Cardiac muscle cell (in vitro differentiated cells and primary cell): Measurements from ENCODE around the gene SOX13. TPM values are rescaled to one million over a fixed set of nuclear protein-coding genes. Genes with fewer than 3 reads are reported as not detected.
A peak's percentile ranks its signal among the peaks of the same experiment; 100 is the strongest.
"Not testable (repeated sequence)": the region's sequence is repeated elsewhere in the genome, so short reads cannot be mapped to it uniquely, and the experiment has no call there.

Source experiments
- DNase-seq, 2 donors: peaks; one replicate each; pipeline versions ENCODE4 v3.0.0 to v3.0.0-alpha.2; 2010 to 2017; ENCODE audit warnings: low read depth in 1 of 2, low spot score in 1 of 2
- H3K27ac ChIP-seq: fragments of 200-600 bp; sonication (generic); 2 replicates; pipeline ENCODE4 v1.5.1; 2016
- H3K27me3 ChIP-seq: fragments of 200-600 bp; sonication (generic); 2 replicates; pipeline ENCODE4 v1.6.0; 2016; ENCODE audit warnings: control low read depth
- H3K36me3 ChIP-seq: fragments of 200-600 bp; sonication (generic); 2 replicates; pipeline ENCODE4 v1.5.1; 2016; ENCODE audit warnings: control low read depth
- H3K4me1 ChIP-seq: fragments of 200-600 bp; sonication (generic); 2 replicates; pipeline ENCODE4 v1.8.1; 2017; ENCODE audit warnings: low read depth, mild to moderate bottlenecking, mixed run types
- H3K4me3 ChIP-seq: fragments of 200-600 bp; sonication (generic); 2 replicates; pipeline ENCODE4 v1.5.1; 2016; ENCODE audit warnings: mild to moderate bottlenecking
- H3K9me3 ChIP-seq: fragments of 200-600 bp; sonication (generic); 2 replicates; pipeline ENCODE4 v1.5.1; 2017; ENCODE audit warnings: low read depth, mild to moderate bottlenecking, control low read depth
- polyA plus RNA-seq: library from polyadenylated mRNA; unstranded; fragments of >200 nt; fragmentation: Nextera tagmentation; extraction: Ambion mirVana; gene quantifications from 2 replicates; pipeline ENCODE4 v1.2.1, GENCODE V29; 2016
- total RNA-seq: library from RNA; depleted of rRNA; stranded (reverse); fragments of >200 nt; gene quantifications from 2 replicates; pipeline ENCODE4 v1.2.3, GENCODE V29; 2016
- TF ChIP-seq, protein P1 (sequence below): IDR thresholded peaks from 2 replicates; pipeline ENCODE4 v1.5.1; 2012; ENCODE audit warnings: low read depth, mild to moderate bottlenecking, low read length

SOX13 gene
- total and polyA plus RNA-seq, 2 experiments from 2014 or later, result 34.8 to 39.7 TPM

DNA sequence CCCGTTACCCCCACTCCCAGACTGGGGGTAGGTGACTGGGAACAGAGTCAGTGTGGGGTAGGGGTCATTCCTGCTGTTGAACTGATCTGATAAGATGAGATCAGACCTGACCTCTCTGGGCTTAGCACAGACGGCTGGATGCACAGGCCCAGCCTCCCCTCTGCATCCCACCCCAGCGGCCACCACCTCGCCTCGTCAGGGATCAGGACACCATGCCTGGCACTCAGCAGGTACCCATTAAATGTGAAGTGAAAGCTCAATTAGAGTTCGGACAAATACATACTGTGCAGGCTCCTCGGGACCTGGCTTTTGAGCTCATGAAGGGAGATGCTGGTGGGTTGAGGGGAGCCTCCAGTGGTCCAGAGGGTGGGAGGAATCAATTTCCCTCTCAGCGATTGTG lies 15.7 kb downstream of the SOX13 start:
- Histone ChIP-seq H3K4me1 (peaks cover 8% of the 10 kb centered on the region), H3K27me3 (no peaks in the 10 kb centered on the region), H3K27ac (no peak overlapping the region), H3K36me3 (no peaks in the 10 kb centered on the region), H3K9me3 (no peaks in the 10 kb centered on the region), H3K4me3 (no peak overlapping the region)
- DNase-seq, result no peak
- TF ChIP-seq, protein P1, sequence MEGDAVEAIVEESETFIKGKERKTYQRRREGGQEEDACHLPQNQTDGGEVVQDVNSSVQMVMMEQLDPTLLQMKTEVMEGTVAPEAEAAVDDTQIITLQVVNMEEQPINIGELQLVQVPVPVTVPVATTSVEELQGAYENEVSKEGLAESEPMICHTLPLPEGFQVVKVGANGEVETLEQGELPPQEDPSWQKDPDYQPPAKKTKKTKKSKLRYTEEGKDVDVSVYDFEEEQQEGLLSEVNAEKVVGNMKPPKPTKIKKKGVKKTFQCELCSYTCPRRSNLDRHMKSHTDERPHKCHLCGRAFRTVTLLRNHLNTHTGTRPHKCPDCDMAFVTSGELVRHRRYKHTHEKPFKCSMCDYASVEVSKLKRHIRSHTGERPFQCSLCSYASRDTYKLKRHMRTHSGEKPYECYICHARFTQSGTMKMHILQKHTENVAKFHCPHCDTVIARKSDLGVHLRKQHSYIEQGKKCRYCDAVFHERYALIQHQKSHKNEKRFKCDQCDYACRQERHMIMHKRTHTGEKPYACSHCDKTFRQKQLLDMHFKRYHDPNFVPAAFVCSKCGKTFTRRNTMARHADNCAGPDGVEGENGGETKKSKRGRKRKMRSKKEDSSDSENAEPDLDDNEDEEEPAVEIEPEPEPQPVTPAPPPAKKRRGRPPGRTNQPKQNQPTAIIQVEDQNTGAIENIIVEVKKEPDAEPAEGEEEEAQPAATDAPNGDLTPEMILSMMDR, result no peak

DNA sequence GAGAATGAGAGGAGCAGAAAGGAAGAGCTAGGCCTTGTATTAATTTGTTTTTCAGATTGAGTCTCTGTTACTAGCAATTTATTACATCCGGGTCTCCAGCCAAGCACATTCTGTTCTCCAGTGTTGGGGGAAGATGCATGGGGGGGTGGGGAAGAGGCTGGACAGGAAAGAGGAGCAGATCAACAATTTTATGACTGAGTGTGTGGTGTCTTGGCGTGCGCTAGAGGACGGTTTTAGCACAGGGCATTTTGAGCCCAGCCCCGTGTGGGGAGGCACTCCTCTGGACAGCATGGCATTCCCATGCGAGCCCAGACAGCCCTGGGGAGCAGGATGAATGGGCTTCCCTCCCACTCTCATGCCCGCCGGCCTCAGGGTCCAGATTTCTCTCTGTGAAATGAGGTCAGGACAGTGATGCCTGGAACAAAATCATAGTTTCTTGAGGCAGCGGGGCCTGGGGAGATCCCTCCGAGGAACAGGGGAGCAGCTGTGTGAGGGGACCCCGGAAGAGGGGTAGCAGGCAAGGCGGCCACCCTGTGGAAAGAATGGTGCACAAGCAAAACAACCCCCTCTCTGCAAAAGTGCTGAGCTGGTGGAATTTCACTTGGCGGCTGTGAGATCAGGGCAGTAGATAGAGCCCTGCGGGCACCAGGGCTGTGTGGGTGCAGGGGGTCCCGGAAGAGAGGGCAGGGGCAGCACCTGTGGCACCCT lies 16.3 kb downstream of the SOX13 start:
- TF ChIP-seq, protein P1, result no peak
- DNase-seq, result peak in 1 of 2 donors; percentile 52
- Histone ChIP-seq H3K36me3 (no peaks in the 10 kb centered on the region), H3K27ac (no peak overlapping the region), H3K9me3 (no peaks in the 10 kb centered on the region), H3K27me3 (no peaks in the 10 kb centered on the region), H3K4me3 (no peak overlapping the region), H3K4me1 (peaks cover 10% of the 10 kb centered on the region)

DNA sequence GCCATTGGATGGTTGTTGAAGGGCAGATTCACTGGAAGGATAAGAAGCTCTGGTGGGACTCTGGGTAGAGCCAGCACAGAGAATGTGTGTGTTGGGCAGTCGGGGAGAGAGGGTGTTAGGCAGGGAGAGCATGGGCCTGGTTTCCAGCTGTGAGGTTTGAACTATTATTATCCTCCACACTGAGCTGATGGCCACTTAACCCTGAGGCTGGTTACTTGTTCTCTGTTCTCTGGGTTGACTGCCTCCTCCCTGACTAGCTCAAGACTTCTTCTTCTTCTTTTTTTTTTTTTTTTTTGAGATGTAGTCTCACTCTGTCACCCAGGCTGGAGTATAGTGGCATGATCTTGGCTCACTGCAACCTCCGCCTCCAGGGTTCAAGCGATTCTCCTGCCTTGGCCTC lies 17.2 kb downstream of the SOX13 start:
- not testable (repeated sequence) for DNase-seq, H3K27ac ChIP-seq, H3K27me3 ChIP-seq, H3K9me3 ChIP-seq, H3K4me3 ChIP-seq, H3K36me3 ChIP-seq
- H3K4me1 ChIP-seq, result peaks cover 17% of the 10 kb centered on the region

DNA sequence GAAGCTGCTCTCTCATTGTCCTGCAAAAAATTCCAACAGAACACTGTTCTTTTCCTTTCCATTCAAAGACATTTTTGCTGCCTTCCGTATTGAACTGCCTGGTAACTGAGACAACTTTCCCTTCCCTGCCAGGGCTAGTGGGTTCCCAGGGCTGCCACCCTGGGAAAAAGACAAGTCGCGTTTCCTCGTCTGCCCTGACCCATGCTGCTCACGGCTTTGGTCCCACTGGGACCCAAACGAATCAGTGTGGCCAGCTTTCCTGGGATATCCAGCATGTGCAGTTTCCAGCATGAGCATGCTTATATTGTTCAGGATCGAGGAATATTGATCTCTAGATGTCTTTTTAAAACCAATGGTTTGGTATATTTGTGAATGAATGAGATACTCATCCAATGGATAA lies 18.2 kb downstream of the SOX13 start:
- H3K27me3 ChIP-seq, result no peaks in the 10 kb centered on the region
- no peak overlapping the region for H3K4me3 ChIP-seq
- H3K9me3 ChIP-seq, result no peaks in the 10 kb centered on the region
- no peak overlapping the region for H3K27ac ChIP-seq
- H3K36me3 ChIP-seq, result no peaks in the 10 kb centered on the region
- TF ChIP-seq, protein P1, result no peak
- peaks cover 20% of the 10 kb centered on the region for H3K4me1 ChIP-seq
- no peak for DNase-seq

DNA sequence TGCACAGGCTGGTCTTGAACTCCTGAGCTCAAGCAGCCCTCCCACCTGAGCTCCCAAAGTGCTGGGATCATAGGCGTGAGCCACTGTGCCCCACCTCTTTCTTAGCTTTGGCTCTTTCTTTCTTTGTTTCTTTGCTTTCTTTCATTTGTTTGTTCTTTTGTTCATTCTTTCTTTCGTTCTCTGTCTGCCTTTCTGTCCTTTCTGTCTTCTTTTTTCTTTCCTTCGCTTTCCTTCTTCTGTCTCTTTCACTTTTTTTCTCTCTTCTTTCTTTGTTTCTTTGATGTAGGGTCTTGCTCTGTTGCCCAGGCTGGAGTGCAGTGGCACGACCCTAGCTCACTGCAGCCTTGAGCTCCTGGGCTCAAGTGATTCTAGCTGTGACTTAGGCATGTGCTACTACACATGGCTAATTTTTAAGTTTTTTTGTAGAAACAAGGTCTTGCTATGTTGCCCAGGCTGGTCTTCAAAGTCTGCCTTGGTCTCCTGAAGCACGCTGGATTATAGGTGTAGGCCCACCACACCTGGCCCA lies 18.9 kb downstream of the SOX13 start:
- H3K4me1 ChIP-seq, result peaks cover 20% of the 10 kb centered on the region
- H3K27me3 ChIP-seq, result no peaks in the 10 kb centered on the region
- no peak for DNase-seq
- H3K4me3 ChIP-seq, result no peak overlapping the region
- H3K9me3 ChIP-seq, result no peaks in the 10 kb centered on the region
- TF ChIP-seq, protein P1, result no peak
- H3K27ac ChIP-seq, result no peak overlapping the region
- H3K36me3 ChIP-seq, result no peaks in the 10 kb centered on the region

DNA sequence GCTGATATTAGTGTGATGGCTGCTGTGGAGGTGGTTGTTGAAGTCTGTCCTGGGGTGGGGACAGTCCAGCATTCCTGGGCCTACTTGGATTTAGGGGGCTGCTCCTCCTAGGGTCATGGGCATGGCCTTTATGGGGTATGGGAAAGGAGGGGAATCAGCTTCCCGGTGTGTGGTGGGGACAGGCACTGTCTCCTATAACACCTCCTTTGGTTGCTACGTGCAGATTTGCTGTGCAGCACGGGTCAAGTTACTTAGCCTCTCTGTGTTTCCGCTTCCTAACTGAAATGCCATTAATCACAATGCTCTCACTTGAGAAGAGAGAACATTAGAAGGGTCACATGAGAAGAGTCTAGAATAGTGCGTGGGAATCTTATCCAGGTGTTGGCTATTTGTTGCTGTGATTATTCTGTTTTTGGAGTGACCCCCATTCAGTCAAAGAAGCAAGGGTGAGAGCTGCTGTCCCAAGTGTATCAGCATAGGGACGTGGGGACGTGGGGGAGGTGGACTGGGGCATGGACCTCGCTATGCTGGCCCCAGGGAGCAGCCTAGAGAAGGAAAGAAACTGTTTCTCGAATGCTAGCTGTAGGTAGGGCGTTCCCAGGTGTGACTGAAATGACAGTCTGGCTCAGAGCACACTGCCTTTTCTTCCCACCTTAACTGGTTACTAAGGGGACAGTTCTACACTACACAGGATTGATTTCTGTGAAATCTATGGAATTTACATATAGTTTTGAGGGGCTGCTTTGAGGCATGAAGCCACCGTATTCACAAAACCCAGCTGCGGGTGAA lies 19.9 kb downstream of the SOX13 start:
- TF ChIP-seq, protein P1, result no peak
- Histone ChIP-seq H3K4me3 (no peak overlapping the region), H3K27me3 (no peaks in the 10 kb centered on the region), H3K36me3 (no peaks in the 10 kb centered on the region), H3K27ac (peak overlapping the region; percentile 20), H3K9me3 (no peaks in the 10 kb centered on the region), H3K4me1 (peaks cover 20% of the 10 kb centered on the region)
- DNase-seq, result no peak
